Smooth muscle cell of the coronary artery (primary cell): ENCODE results near the gene CRIP2. TPM values are rescaled to one million over a fixed set of nuclear protein-coding genes. Genes with fewer than 3 reads are reported as not detected.

Experiments
- total RNA-seq: library from RNA; depleted of rRNA; stranded (reverse); fragments of >200 nt; gene quantifications from 2 replicates; pipeline ENCODE4 v1.2.3, GENCODE V29; 2014; ENCODE audit warnings: low replicate concordance

CRIP2 gene, protein sequence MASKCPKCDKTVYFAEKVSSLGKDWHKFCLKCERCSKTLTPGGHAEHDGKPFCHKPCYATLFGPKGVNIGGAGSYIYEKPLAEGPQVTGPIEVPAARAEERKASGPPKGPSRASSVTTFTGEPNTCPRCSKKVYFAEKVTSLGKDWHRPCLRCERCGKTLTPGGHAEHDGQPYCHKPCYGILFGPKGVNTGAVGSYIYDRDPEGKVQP
- 20.5 and 148 TPM in 2 replicates for total RNA-seq

GRCh38 chr14:105474483-105475268, at the start of gene CRIP2:
Gene CRIP2 (plus strand): TSS chr14:105474821. CDS start chr14:105474863, 42 bp downstream.

DNA sequence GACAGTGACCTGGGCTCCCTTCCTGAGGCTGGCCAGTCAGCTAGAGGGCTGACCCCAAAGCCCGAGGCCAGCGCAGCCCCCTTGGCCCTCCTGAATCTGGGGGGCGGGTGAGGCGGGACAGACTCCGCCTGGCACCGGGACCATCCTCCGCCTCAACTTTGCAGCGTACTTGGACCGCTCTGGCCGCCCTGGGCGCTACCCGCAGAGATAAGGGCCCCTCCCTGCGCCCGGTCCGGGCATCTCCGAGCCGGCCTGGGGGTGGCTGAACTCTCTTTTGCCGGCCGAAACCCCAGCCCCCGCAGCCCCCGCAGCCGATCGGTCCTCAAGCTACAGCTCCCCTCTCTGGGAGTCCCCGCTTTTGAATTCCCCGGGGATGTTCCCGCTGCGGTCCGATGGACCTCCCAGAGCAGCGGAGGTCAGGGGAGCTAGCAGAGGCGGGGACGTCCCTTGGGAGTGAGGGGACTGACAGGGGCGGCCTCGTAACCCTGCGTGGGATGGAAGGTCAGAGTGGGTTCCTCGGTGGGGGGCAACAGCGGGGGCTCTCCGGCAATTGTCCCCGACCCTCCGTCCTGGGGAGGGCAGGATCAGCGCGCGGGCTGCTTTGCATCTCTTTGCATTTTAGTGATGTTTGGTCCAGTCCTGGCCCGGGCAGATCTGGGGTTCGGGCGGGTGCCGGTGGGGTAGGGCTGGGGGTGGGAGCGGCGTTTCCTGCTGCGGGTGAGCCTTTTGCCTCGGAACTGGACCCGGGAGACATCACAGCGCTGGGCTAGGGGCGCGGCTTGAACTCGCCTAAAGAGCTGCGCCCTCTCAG, 11.7 kb downstream of the CRIP2 start, which contains the start of gene CRIP1:
Gene CRIP1 (plus strand): TSS at position 724 of the 811 bp plus-strand sequence. CDS start 374 bp downstream, outside the sequence.

GRCh38 chr14:105490572-105491365, 16.1 kb downstream of the CRIP2 start, which contains the start of gene TEDC1:
Gene TEDC1 (plus strand): TSS chr14:105491246. CDS start chr14:105491376, 130 bp downstream.

GRCh38 chr14:105525861-105526775, 51.5 kb downstream of the CRIP2 start, which contains the start of gene TMEM121:
Gene TMEM121 (plus strand): TSS chr14:105526583. CDS start chr14:105528835, 2,252 bp downstream.

Other genes with a start within 250 kb of the CRIP2 start
- 29.3 and 37.4 TPM in 2 replicates for gene BTBD6, start 226.3 kb upstream of the CRIP2 start, total RNA-seq
- gene BRF1, start 173.8 kb upstream of the CRIP2 start, total RNA-seq, result 22.7 and 37.1 TPM in 2 replicates
- gene PACS2, start 160.1 kb upstream of the CRIP2 start, total RNA-seq, result 40.9 and 67.9 TPM in 2 replicates
- gene TEX22, start 76.3 kb upstream of the CRIP2 start, total RNA-seq, result 0.23 TPM in 2 replicates
- 25.0 and 31.4 TPM in 2 replicates for gene MTA1, start 55.0 kb upstream of the CRIP2 start, total RNA-seq
- gene CRIP1, start 12.1 kb downstream of the CRIP2 start, total RNA-seq, result 1.2 and 7.7 TPM in 2 replicates
- 1.9 and 5.5 TPM in 2 replicates for gene TEDC1, start 16.4 kb downstream of the CRIP2 start, total RNA-seq
- gene TMEM121, start 51.8 kb downstream of the CRIP2 start, total RNA-seq, result 12.6 and 13.6 TPM in 2 replicates